Astrocyte of the hippocampus (primary cell): Measurements from ENCODE around the gene PPIF.

Experiments
- DNase-seq: peaks from one replicate; pipeline ENCODE4 v3.0.0; 2011; ENCODE audit warnings: low read depth, low spot score

The PPIF gene

GRCh38 chr10:79386637-79387465, 39.6 kb downstream of the PPIF start:
- no peak for DNase-seq

DNA sequence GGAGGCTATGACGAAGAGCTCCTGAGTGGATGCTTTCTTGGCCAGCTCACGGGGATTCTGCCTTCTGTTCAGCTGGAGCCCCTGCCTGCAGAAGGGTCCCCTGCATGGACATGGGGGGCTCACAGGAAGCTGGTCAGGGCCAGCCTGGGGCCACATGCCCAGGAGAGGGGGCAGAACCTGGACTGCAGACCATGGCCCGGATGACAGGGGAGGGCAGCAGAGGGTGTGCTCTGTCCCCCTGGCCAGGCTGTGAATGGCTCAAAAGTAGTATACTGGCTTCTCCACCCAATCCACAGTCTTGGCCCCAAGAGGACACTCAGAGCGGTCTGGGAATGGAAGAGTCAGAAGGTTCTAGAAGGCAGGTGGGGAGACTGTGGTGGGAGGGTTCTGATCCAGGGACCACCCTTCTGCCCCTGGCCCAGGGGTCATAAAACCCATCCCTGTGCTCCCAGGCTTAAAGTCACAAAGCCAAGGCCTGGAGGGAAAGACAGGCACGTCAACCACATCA, 40.3 kb downstream of the PPIF start:
- DNase-seq, result no peak

- no peak for DNase-seq
These were observed 40.9 kb downstream of the PPIF start for GRCh38 chr10:79387974-79388850.

- DNase-seq, result no peak
These were observed 42.8 kb downstream of the PPIF start for GRCh38 chr10:79390057-79390456.

DNA sequence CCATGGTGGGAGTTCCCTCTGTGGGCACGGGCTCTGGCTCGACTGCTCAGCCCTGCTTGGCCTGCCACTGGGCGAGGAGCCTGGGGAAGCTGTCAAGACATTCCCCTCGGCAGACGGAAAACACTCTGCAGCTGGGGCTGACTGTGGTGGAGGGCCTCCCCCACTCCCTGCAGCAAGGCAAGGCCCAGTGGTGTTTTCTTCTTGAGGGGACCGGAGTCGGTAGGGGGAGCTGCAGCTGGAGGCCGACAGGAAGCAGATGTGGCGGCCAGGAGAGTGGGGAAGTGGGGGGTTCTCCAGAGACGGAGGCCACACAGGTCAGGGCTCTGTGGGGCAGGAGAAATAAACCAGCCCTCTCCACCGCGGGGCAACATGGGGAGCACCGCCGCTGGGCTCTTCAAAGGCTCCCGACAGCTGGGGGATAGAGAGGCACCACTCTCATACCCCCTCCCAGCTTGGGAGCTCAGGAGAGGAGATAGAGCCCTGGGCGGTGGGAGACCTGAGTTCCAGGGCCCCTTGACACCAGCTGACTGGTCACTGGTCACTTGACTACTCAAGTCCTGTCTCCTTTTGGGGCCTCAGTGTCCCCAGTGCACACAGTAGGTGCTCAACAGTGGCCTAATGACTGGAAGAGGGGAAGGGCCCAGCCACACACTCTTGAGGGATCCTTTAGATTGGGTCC, 43.4 kb downstream of the PPIF start:
- DNase-seq, result no peak

DNA sequence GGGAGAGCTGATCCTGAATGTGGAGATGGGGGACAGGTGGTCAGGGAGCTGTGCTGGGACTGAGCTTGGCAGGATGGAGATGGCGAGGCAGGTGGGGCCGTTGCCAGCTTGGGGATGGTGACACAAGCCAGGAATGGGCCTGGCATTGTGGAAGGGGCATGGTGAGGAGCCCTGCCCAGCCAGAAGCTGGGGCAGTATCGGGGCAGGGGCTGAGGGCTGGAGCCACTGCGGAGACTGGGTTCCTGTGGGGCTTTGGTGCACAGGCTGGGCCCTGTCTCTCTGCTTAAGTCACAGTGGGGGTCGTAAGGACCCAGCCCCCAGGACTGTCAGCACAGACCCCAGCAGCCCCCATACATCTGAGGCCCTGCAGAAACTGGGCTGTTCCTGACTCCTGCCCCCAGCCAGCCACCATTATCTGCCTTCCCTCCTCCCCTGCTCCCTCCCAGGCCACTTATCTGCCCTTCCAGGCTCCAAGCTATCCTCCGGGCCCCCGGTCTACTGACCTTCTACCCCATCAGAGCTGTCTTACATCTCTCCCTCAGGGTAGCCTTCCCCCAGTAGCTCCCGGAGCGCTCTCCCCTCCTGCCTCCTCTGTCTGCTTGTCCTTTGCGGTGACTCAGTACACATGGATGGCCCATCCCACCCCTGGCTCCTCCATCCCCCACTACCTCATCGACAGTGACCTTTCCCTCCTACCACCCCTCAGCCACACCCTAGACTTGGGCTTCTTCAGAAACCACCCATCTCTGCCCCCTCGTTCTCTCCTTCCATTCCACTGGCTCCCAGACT, 44.2 kb downstream of the PPIF start:
- no peak for DNase-seq

DNA sequence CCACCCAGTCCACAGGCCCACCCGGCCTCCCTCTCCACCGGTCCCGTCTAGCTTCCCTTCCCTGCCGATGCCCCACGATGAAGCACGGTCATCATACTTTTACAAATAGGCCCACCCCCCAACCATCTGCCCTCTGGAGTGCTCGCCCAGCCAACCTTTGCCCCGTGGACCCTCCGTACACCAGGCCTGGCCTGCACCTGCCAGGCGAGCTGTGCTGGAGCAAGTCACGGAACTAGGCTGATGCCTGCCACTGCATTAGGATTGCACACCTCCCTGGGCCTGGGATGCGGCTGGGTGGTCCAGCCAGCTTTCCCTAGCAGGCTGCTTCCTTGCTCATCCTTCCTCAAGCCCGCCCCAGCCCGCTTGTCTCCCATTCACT, 44.7 kb downstream of the PPIF start:
- no peak for DNase-seq

GRCh38 chr10:79392506-79393176, 45.4 kb downstream of the PPIF start:
- no peak for DNase-seq

GRCh38 chr10:79393221-79393923, 46.1 kb downstream of the PPIF start:
- DNase-seq, result no peak

GRCh38 chr10:79393924-79394610, 46.8 kb downstream of the PPIF start:
- no peak for DNase-seq

DNA sequence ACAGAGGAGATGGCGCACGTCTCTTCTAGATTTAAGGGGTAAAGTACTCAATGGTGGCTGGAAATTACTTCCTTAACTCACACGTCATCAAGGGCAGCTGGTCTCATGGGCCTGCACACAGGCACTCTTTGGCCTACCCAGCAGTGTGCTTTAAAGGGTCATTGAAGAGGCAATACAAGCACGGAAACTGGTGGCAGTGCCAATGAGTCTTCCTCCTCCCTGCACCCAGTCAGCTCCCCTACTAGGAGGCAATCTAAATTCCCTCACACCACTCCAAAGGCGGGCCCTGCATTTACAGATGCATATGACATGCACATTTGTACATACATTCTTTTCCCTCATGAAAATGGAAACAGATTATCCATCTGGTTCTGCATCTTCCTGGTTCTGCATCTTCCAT, 47.4 kb downstream of the PPIF start:
- no peak for DNase-seq

DNA sequence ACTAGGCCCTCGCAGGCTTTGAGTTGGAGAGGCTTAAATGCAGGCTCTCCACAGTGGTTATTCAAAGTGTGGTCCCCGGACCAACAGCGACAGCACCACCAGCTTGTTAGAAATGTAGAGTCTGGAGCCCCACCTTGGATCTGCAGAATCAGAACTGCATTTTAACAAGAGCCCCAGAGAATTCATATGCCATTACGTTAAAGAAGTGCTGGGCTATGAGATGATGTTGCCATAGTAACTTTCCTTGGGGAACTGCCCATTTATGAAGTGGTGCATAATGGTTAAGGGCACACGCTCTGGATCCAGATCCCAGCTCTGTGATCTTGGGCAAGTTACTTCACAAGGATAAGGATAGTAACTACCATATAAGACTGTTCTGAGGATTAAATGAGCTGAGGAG, 49.3 kb downstream of the PPIF start:
- no peak for DNase-seq

- no peak for DNase-seq
These were observed 49.8 kb downstream of the PPIF start for GRCh38 chr10:79397051-79397450.

DNA sequence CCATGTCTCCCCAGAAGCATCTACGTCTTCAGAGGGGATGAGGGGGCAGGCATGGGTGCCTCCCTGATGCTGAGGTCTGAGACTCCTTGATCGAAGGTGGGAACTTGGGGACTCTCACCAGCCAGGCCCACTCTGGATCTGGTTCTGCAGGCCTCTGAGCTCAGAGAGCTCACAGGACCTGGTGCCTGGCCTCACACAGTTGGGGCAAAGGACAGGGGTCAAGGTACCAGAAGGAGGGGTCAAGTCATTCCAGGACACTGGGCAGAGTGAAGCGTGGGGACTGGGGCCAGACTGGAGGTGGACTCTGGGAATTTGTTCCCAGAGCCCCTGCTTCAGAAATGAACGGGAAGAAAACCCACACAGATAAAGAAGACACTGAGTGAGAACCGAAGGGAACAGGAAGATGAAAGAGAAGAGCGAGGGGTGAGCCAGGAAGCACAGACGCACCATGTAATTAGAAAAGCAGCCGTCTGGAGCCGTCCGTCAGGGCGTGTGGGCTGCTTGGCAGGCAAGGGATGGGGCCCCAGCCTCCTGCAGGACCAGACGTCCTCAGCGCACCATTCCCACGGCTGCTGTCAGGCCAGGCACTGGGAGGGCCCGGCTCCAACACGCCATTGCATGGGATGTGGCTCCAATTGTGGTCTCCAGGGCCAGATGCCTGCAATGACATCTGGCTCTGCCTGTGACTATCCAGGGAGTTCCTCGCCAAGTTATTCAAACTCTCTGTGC, 50.5 kb downstream of the PPIF start:
- peak; percentile 41 for DNase-seq

- DNase-seq, result no peak
These were observed 51.4 kb downstream of the PPIF start for GRCh38 chr10:79398642-79399041.

GRCh38 chr10:79399223-79399831, 52.1 kb downstream of the PPIF start:
- DNase-seq, result peak; percentile 96

- DNase-seq, result no peak
These were observed 53.1 kb downstream of the PPIF start for GRCh38 chr10:79400146-79401004.
